Gastroesophageal sphincter (tissue), 4 donors: ENCODE measurements around the gene ATP2B2. TPM values are rescaled to one million over a fixed set of nuclear protein-coding genes. Genes with fewer than 3 reads are reported as not detected.

ENCODE experiments used
- ATAC-seq: fragments of 150-250 bp; one replicate; pipeline ENCODE4 v1.9.1; 2016; ENCODE audit warnings: mild to moderate bottlenecking, moderate library complexity
- H3K27ac ChIP-seq, 4 donors: fragments of 200-600 bp; sonication (generic) in 3 of 4; 1 replicate in 3 of 4; 2 replicates in 1 of 4; pipeline ENCODE4 v1.5.1; 2016 to 2019
- H3K27me3 ChIP-seq: fragments of 200-600 bp; sonication (generic); one replicate; pipeline ENCODE4 v1.5.1; 2019
- H3K36me3 ChIP-seq, 2 donors: fragments of 200-600 bp; sonication (generic); one replicate each; pipeline ENCODE4 v1.5.1; 2019; ENCODE audit warnings: control low read depth in 1 of 2
- H3K4me1 ChIP-seq, 3 donors: fragments of 200-600 bp; sonication (generic); 1 replicate in 2 of 3; 2 replicates in 1 of 3; pipeline ENCODE4 v1.5.1; 2016 to 2019; ENCODE audit warnings: control low read depth in 2 of 3
- H3K4me3 ChIP-seq, 2 donors: fragments of 200-600 bp; sonication (generic); one replicate each; pipeline ENCODE4 v1.5.1; 2019; ENCODE audit warnings: mild to moderate bottlenecking in 1 of 2, moderate library complexity in 1 of 2
- H3K9me3 ChIP-seq, 3 donors: fragments of 200-600 bp; sonication (generic); one replicate each; pipeline ENCODE4 v1.5.1; 2017 to 2019; ENCODE audit warnings: control low read depth in 2 of 3
- CTCF ChIP-seq, 4 experiments: fragments of 200-600 bp in 2 of 4; fragments of 450-650 bp in 2 of 4; sonication (generic) in 1 of 4; IDR thresholded peaks; one replicate each; pipeline ENCODE4 v1.5.1; 2017 to 2019; ENCODE audit warnings: antibody characterized with exemption in 4 of 4, mild to moderate bottlenecking in 2 of 4, moderate library complexity in 2 of 4
- EP300 ChIP-seq: sonication (generic); formaldehyde crosslinking; IDR thresholded peaks from one replicate; pipeline ENCODE4 v1.6.1; 2017; ENCODE audit warnings: antibody characterized with exemption, mild to moderate bottlenecking
- POLR2A ChIP-seq, 2 donors: fragments of 450-650 bp; IDR thresholded peaks; one replicate each; pipeline ENCODE4 v1.6.1; 2017; ENCODE audit warnings: antibody characterized with exemption in 2 of 2, mild to moderate bottlenecking in 2 of 2, moderate library complexity in 1 of 2
- POLR2AphosphoS5 ChIP-seq: sonication (generic); formaldehyde crosslinking; IDR thresholded peaks from one replicate; pipeline ENCODE4 v1.6.1; 2017; ENCODE audit warnings: antibody characterized with exemption
- WGBS, 2 donors: methylation state at CpG; one replicate each; pipeline ENCODE4 v1.1.5; 2018; ENCODE audit warnings: low coverage in 1 of 2; 5-methylcytosine and 5-hydroxymethylcytosine counted together
- total RNA-seq, 4 donors: library from RNA; depleted of rRNA; stranded (reverse); fragments of >200 nt; gene quantifications; one replicate each; pipeline ENCODE4 v1.1.0, GENCODE V29; 2016

ATP2B2 gene
- total RNA-seq, 4 donors from 2014 or later, result 0.13 to 0.30 (median 0.27) TPM; not detected in 1

GRCh38 chr3:10393514-10393913, 111.9 kb downstream of the ATP2B2 start:
- TF ChIP-seq EP300 (no peak), POLR2AphosphoS5 (no peak), POLR2A (IDR thresholded peaks at IDR 0.05) (no peak), CTCF (IDR thresholded peaks at IDR 0.05) (no peak)
- Histone ChIP-seq H3K4me1 (no peaks in the 10 kb centered on the region), H3K9me3 (peaks cover 0 to 16% (median 0%) of the 10 kb centered on the region in 3 donors), H3K4me3 (no peak overlapping the region), H3K36me3 (no peaks in the 10 kb centered on the region), H3K27ac (no peak overlapping the region), H3K27me3 (no peaks in the 10 kb centered on the region)
- no peak for ATAC-seq
- no CpG with 5 or more reads among the region's 2 CpGs for WGBS, 2 donors

GRCh38 chr3:10392906-10393461, 112.4 kb downstream of the ATP2B2 start:
- Histone ChIP-seq H3K4me3 (no peak overlapping the region), H3K9me3 (peaks cover 0 to 22% (median 0%) of the 10 kb centered on the region in 3 donors), H3K27ac (no peak overlapping the region), H3K27me3 (no peaks in the 10 kb centered on the region), H3K4me1 (no peaks in the 10 kb centered on the region), H3K36me3 (no peaks in the 10 kb centered on the region)
- ATAC-seq, result no peak
- no peak for TF ChIP-seq CTCF (IDR thresholded peaks at IDR 0.05)
- no peak for TF ChIP-seq POLR2AphosphoS5
- TF ChIP-seq EP300, result no peak
- WGBS, 2 donors, result 96% methylated on average over 5 of the region's 15 CpGs; no CpG with 5 or more reads in 1 of the 2 donors

GRCh38 chr3:10392244-10392643, 113.1 kb downstream of the ATP2B2 start:
- TF ChIP-seq EP300, result no peak
- TF ChIP-seq POLR2A (IDR thresholded peaks at IDR 0.05), result no peak
- no peak for TF ChIP-seq CTCF (IDR thresholded peaks at IDR 0.05)
- no peak for TF ChIP-seq POLR2AphosphoS5
- no peaks in the 10 kb centered on the region for H3K36me3 ChIP-seq
- H3K9me3 ChIP-seq, result peaks cover 0 to 29% (median 0%) of the 10 kb centered on the region in 3 donors
- H3K27me3 ChIP-seq, result no peaks in the 10 kb centered on the region
- WGBS, 2 donors, result no CpG with 5 or more reads among the region's 4 CpGs
- no peak overlapping the region for H3K27ac ChIP-seq
- no peak for ATAC-seq
- H3K4me1 ChIP-seq, result no peaks in the 10 kb centered on the region
- no peak overlapping the region for H3K4me3 ChIP-seq

GRCh38 chr3:10391391-10391790, 114.0 kb downstream of the ATP2B2 start:
- WGBS, 2 donors, result 67 to 92% methylated on average over 1 to 2 of the region's 9 CpGs
- TF ChIP-seq POLR2A (IDR thresholded peaks at IDR 0.05) (no peak), CTCF (IDR thresholded peaks at IDR 0.05) (no peak), POLR2AphosphoS5 (no peak), EP300 (no peak)
- no peak overlapping the region for H3K4me3 ChIP-seq
- H3K36me3 ChIP-seq, result no peaks in the 10 kb centered on the region
- H3K4me1 ChIP-seq, result no peaks in the 10 kb centered on the region
- peaks cover 2% of the 10 kb centered on the region for H3K27me3 ChIP-seq
- peaks cover 0 to 37% (median 0%) of the 10 kb centered on the region in 3 donors for H3K9me3 ChIP-seq
- no peak overlapping the region for H3K27ac ChIP-seq
- no peak for ATAC-seq

GRCh38 chr3:10390641-10391373, 114.6 kb downstream of the ATP2B2 start:
- Histone ChIP-seq H3K4me1 (no peaks in the 10 kb centered on the region), H3K27me3 (peaks cover 8% of the 10 kb centered on the region), H3K36me3 (no peaks in the 10 kb centered on the region), H3K27ac (no peak overlapping the region), H3K4me3 (no peak overlapping the region), H3K9me3 (peaks cover 0 to 43% (median 0%) of the 10 kb centered on the region in 3 donors)
- no peak for ATAC-seq
- TF ChIP-seq POLR2A (IDR thresholded peaks at IDR 0.05) (no peak), POLR2AphosphoS5 (no peak), CTCF (IDR thresholded peaks at IDR 0.05) (no peak), EP300 (no peak)
- WGBS, 2 donors, result 82% methylated on average over 4 of the region's 7 CpGs; no CpG with 5 or more reads in 1 of the 2 donors
